T-cell (primary cell): ENCODE results near the gene RARG. TPM values are rescaled to one million over a fixed set of nuclear protein-coding genes. Genes with fewer than 3 reads are reported as not detected.

Source experiments
- ATAC-seq, 4 experiments: fragments of 200-7000 bp in 3 of 4; fragments of 150-1000 bp in 1 of 4; cut with Tn5 transposase; replicated peaks in 1 of 4; 1 replicate in 3 of 4; 2 replicates in 1 of 4; pipeline ENCODE4 v1.10.0; 2021; ENCODE audit warnings: moderate library complexity in 3 of 4, mild to moderate bottlenecking in 2 of 4, moderate number of reproducible peaks in 1 of 4
- CTCF ChIA-PET, 2 donors: fragments of 300-600 bp; sonication (Branson Sonifier 250); formaldehyde crosslinking; loops; one replicate each; lab custom pipeline; 2022; ENCODE audit warnings: antibody characterized with exemption in 2 of 2; lab: Charles Lee
- POLR2A ChIA-PET, 2 donors: fragments of 300-600 bp; sonication (Branson Sonifier 250); formaldehyde crosslinking; loops; one replicate each; lab custom pipeline; 2022; ENCODE audit warnings: antibody characterized with exemption in 2 of 2; lab: Charles Lee
- DNase-seq, 35 experiments: peaks; one replicate each; pipeline versions ENCODE4 v3.0.0 to v3.0.0-alpha.2; 2013 to 2023
- H3K27ac ChIP-seq: one replicate; pipeline ENCODE4 v1.5.1; 2013; ENCODE audit warnings: low read length
- H3K27me3 ChIP-seq, 2 experiments: replicated peaks in 1 of 2; 1 replicate in 1 of 2; 2 replicates in 1 of 2; pipeline versions ENCODE4 v1.6.1 to v1.7.0; 2013; ENCODE audit warnings: low read length in 1 of 2, mixed read lengths in 1 of 2; ENCODE audit not compliant: control insufficient read depth in 2 of 2, insufficient read depth in 2 of 2; ENCODE audit errors: extremely low read depth in 1 of 2
- H3K36me3 ChIP-seq, 2 donors: 1 replicate in 1 of 2; 2 replicates in 1 of 2; pipeline versions ENCODE4 v1.6.1 to v1.7.0; 2013; ENCODE audit warnings: low read length in 1 of 2; ENCODE audit not compliant: control insufficient read depth in 2 of 2, insufficient read depth in 1 of 2; ENCODE audit errors: extremely low read depth in 1 of 2
- H3K4me1 ChIP-seq, 2 experiments: 1 replicate in 1 of 2; 2 replicates in 1 of 2; pipeline versions ENCODE4 v1.6.1 to v1.7.0; 2013; ENCODE audit warnings: low read length in 2 of 2, mixed read lengths in 1 of 2; ENCODE audit not compliant: insufficient read depth in 2 of 2, control insufficient read depth in 1 of 2; ENCODE audit errors: extremely low read depth in 1 of 2
- H3K4me3 ChIP-seq, 2 donors: 1 replicate in 1 of 2; 2 replicates in 1 of 2; pipeline versions ENCODE4 v1.5.1 to v1.7.0; 2013; ENCODE audit warnings: mild to moderate bottlenecking in 2 of 2, low read length in 1 of 2, moderate library complexity in 1 of 2; ENCODE audit not compliant: control insufficient read depth in 1 of 2; ENCODE audit errors: extremely low read depth in 1 of 2
- H3K9me3 ChIP-seq: 2 replicates; pipeline ENCODE4 v1.7.0; 2013
- H3K27ac Mint-ChIP-seq, 2 donors: one replicate each; pipeline ENCODE4 v1.8.0; 2020 to 2021; ENCODE audit warnings: mild to moderate bottlenecking in 2 of 2, mixed read lengths in 2 of 2
- H3K27me3 Mint-ChIP-seq, 2 donors: one replicate each; pipeline ENCODE4 v1.8.0; 2021 to 2022; ENCODE audit warnings: mixed read lengths in 2 of 2
- H3K36me3 Mint-ChIP-seq: one replicate; pipeline ENCODE4 v1.8.0; 2021; ENCODE audit warnings: mixed read lengths
- H3K4me1 Mint-ChIP-seq, 3 donors: one replicate each; pipeline ENCODE4 v1.8.0; 2020 to 2022; ENCODE audit warnings: mixed read lengths in 3 of 3, mild to moderate bottlenecking in 1 of 3
- H3K4me3 Mint-ChIP-seq, 3 donors: one replicate each; pipeline ENCODE4 v1.8.0; 2020 to 2022; ENCODE audit warnings: mild to moderate bottlenecking in 3 of 3, mixed read lengths in 3 of 3, moderate library complexity in 3 of 3
- H3K9me3 Mint-ChIP-seq, 3 donors: one replicate each; pipeline ENCODE4 v1.8.0; 2020 to 2022; ENCODE audit warnings: mixed read lengths in 3 of 3
- WGBS: methylation state at CpG from one replicate; pipeline ENCODE4 v1.1.5; 2013; ENCODE audit warnings: missing lambda C conversion rate; ENCODE audit not compliant: insufficient coverage; 5-methylcytosine and 5-hydroxymethylcytosine counted together
- total RNA-seq, 35 experiments: library from RNA in 6 of 35; stranded (reverse) in 6 of 35; fragments of 120-200 nt in 1 of 35; gene quantifications; one replicate each; pipeline versions ENCODE4 v1.2.1 to v1.2.4 and lab custom pipeline; 2013 to 2026

RARG gene
- total RNA-seq, 5 donors from 2014 or later (not counting 1 experiment from before 2014, with no cell fraction given), result 20.3 to 91.3 (median 74.2) TPM

DNA sequence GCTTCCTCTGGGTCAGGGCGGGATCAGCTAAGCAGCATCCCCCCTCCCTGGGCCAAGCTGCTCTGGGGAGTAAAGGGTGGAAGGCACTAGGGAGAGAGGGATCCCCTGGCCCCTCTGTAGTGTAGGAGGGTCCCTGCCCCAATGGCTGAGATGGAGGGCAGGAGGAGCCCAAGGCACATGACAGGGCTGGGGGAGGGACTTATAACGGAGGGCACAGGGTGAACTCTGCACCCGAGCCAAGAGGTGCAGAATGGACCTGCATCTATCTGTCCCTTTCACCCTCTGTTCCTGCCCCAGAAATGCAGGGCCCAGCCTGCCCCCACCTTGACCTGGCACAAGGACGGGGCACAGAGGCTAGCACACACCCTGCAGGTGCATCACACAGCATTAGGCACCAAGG is 21.2 kb downstream of the RARG start:
- H3K4me3 ChIP-seq, result no peak overlapping the region
- Mint-ChIP-seq H3K4me1 (peaks cover 70 to 78% (median 77%) of the 10 kb centered on the region in 3 donors), H3K27ac (peak overlapping the region in 1 of 2 donors; percentile 34), H3K9me3 (no peaks in the 10 kb centered on the region), H3K27me3 (no peaks in the 10 kb centered on the region), H3K4me3 (no peak overlapping the region), H3K36me3 (peaks cover 28% of the 10 kb centered on the region)
- 95% methylated on average over 3 of the region's 4 CpGs for WGBS
- CTCF ChIA-PET, result interaction anchor here (1.1 to 5.0 kb wide), 6 partner anchors 9 to 112 kb away, joined by 3 to 23 read pairs (median 4); partner anchors contain the start of genes AAAS (in 1 of the 2) and ESPL1 (in 1 of the 2)
- POLR2A ChIA-PET, result interaction anchor here in 1 of 2 donors (1.1 kb wide), 1 partner anchor 51 kb away, joined by 3 read pairs; no protein-coding TSS in a partner anchor
- H3K4me1 ChIP-seq, result peaks cover 33 to 85% of the 10 kb centered on the region in 2 experiments
- DNase-seq, result no peak
- H3K27me3 ChIP-seq, result no peaks in the 10 kb centered on the region
- peaks cover 12 to 55% of the 10 kb centered on the region in 2 donors for H3K36me3 ChIP-seq
- no peaks in the 10 kb centered on the region for H3K9me3 ChIP-seq
- no peak for ATAC-seq
- H3K27ac ChIP-seq, result no peak overlapping the region

DNA sequence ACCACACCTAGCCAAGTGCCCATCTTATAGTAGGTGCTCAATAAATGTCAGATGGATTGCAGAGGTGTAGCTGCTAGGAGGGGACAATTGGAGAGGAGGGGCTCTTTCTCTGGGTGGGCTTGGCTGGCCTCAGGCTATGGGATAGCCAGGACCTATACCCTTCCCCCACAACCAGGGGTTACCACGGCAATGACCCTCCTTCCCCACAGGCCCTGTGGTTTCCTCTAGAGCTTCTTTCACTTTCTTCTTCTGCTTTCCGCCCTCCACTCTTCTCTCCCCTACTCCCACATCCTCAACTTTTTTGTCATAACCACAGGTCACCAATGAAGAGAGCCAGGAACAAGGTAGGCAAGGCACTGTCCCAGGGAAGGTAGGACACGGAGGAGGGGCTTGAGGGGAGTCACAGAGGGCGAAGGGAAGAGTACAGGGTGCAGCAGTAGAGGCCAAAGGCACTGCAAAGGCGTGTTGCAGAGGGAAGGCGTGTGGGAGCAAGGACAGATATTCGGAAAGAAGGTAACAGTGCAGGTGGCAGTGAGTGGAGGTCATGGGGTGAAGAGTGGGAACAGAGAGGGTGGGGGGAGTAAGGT is 23.0 kb downstream of the RARG start:
- peak in 1 of 35 experiments; percentile 48 for DNase-seq
- peaks cover 25% of the 10 kb centered on the region for H3K36me3 Mint-ChIP-seq
- 7% methylated on average over 6 of the region's 7 CpGs for WGBS

GRCh38 chr12:53208435-53208834 is 23.6 kb downstream of the RARG start:
- no peaks in the 10 kb centered on the region for H3K9me3 ChIP-seq
- Mint-ChIP-seq H3K4me1 (peaks cover 69 to 82% (median 76%) of the 10 kb centered on the region in 3 donors), H3K36me3 (peaks cover 23% of the 10 kb centered on the region), H3K27me3 (no peaks in the 10 kb centered on the region), H3K4me3 (peak overlapping the region; percentile 70 to 78 (median 77)), H3K27ac (peak overlapping the region; percentile 97 to 98), H3K9me3 (no peaks in the 10 kb centered on the region)
- WGBS, result 100% methylated on average over 1 of the region's 2 CpGs
- H3K27ac ChIP-seq, result peak overlapping the region; percentile 68
- peaks cover 12 to 34% of the 10 kb centered on the region in 2 donors for H3K36me3 ChIP-seq
- POLR2A ChIA-PET, result interaction anchor here in 1 of 2 donors (0.6 kb wide), 2 partner anchors 108 to 124 kb away, joined by 7 read pairs; no protein-coding TSS in a partner anchor
- DNase-seq, result no peak
- H3K4me1 ChIP-seq, result peaks cover 30 to 80% of the 10 kb centered on the region in 2 experiments
- no peaks in the 10 kb centered on the region for H3K27me3 ChIP-seq
- ATAC-seq, result no peak
- H3K4me3 ChIP-seq, result no peak overlapping the region
- CTCF ChIA-PET, result interaction anchor here (0.5 to 3.5 kb wide), 11 partner anchors 8 to 115 kb away, joined by 3 to 12 read pairs (median 4); partner anchors contain the start of genes AAAS (in 1 of the 2) and ESPL1 (in 1 of the 2)

More for the DNA sequence above, 23.0 kb downstream of the RARG start:
- Mint-ChIP-seq H3K27ac (peak overlapping the region; percentile 97 to 98), H3K9me3 (no peaks in the 10 kb centered on the region), H3K4me3 (peak overlapping the region; percentile 70 to 78 (median 77)), H3K4me1 (peaks cover 69 to 83% (median 77%) of the 10 kb centered on the region in 3 donors), H3K27me3 (no peaks in the 10 kb centered on the region)
- Histone ChIP-seq H3K36me3 (peaks cover 12 to 39% of the 10 kb centered on the region in 2 donors), H3K4me3 (peak overlapping the region in 1 of 2 donors; percentile 30), H3K27ac (peak overlapping the region; percentile 68), H3K27me3 (no peaks in the 10 kb centered on the region), H3K9me3 (no peaks in the 10 kb centered on the region), H3K4me1 (peaks cover 30 to 82% of the 10 kb centered on the region in 2 experiments)
- POLR2A ChIA-PET, result interaction anchor here in 1 of 2 donors (0.6 kb wide), 1 partner anchor 108 kb away, joined by 7 read pairs; no protein-coding TSS in a partner anchor
- peak; percentile 13 to 35 (median 28) for ATAC-seq
- CTCF ChIA-PET, result interaction anchor here (0.5 to 3.5 kb wide), 11 partner anchors 7 to 115 kb away, joined by 3 to 12 read pairs (median 4); partner anchors contain the start of genes ESPL1 (in 2 of the 2) and AAAS (in 1 of the 2)

- Mint-ChIP-seq H3K4me1 (peaks cover 77 to 81% (median 81%) of the 10 kb centered on the region in 3 donors), H3K9me3 (no peaks in the 10 kb centered on the region), H3K36me3 (peaks cover 16% of the 10 kb centered on the region), H3K4me3 (peak within 1 kb of the TSS; percentile 78 to 88 (median 83)), H3K27ac (peak within 1 kb of the TSS; percentile 97 to 98), H3K27me3 (no peaks in the 10 kb centered on the region)
- ATAC-seq (peak; percentile 84 to 91 (median 88)), DNase-seq (peak; percentile 46 to 79 (median 63))
- peaks cover 8 to 20% of the 10 kb centered on the region in 2 donors for H3K36me3 ChIP-seq
- H3K27ac ChIP-seq, result peak within 1 kb of the TSS; percentile 76
- POLR2A ChIA-PET, result interaction anchor here in 1 of 2 donors (0.6 kb wide), 2 partner anchors 112 to 206 kb away, joined by 3 to 4 read pairs; no protein-coding TSS in a partner anchor
- CTCF ChIA-PET, result interaction anchor here in 1 of 2 donors (0.5 to 1.4 kb wide), 5 partner anchors 9 to 198 kb away, joined by 3 to 4 read pairs (median 3); partner anchors contain the start of gene AAAS
- peaks cover 30 to 85% of the 10 kb centered on the region in 2 experiments for H3K4me1 ChIP-seq
- H3K4me3 ChIP-seq, result peak within 1 kb of the TSS; percentile 63 to 93
- no peaks in the 10 kb centered on the region for H3K27me3 ChIP-seq
- 0% methylated on average over 2 of the region's 5 CpGs for WGBS
- no peaks in the 10 kb centered on the region for H3K9me3 ChIP-seq
Observed at GRCh38 chr12:53207042-53207441, 25.0 kb downstream of the RARG start, which contains the start of gene ITGB7. TSS of gene ITGB7 (minus strand) at chr12:53207251. CDS start at chr12:53200443, 6,808 bp downstream.

- peak in 15 of 35 experiments; percentile 23 to 62 (median 35) for DNase-seq
Observed at GRCh38 chr12:53205747-53206419, 26.1 kb downstream of the RARG start.

More at GRCh38 chr12:53205747-53206419, 26.1 kb downstream of the RARG start:
- Histone ChIP-seq H3K36me3 (peaks cover 0 to 9% of the 10 kb centered on the region in 2 donors), H3K27me3 (no peaks in the 10 kb centered on the region), H3K27ac (peak overlapping the region; percentile 76), H3K4me1 (peaks cover 36 to 88% of the 10 kb centered on the region in 2 experiments), H3K9me3 (no peaks in the 10 kb centered on the region), H3K4me3 (peak overlapping the region; percentile 63 to 93)
- ChIA-PET CTCF (no interaction called here), POLR2A (no interaction called here)
- H3K9me3 Mint-ChIP-seq, result no peaks in the 10 kb centered on the region
- peaks cover 14% of the 10 kb centered on the region for H3K36me3 Mint-ChIP-seq
- peak overlapping the region; percentile 78 to 88 (median 83) for H3K4me3 Mint-ChIP-seq
- H3K4me1 Mint-ChIP-seq, result peaks cover 84 to 87% (median 85%) of the 10 kb centered on the region in 3 donors
- 0% methylated on average over 6 of the region's 7 CpGs for WGBS
- peak overlapping the region; percentile 87 to 91 for H3K27ac Mint-ChIP-seq
- peak; percentile 42 to 61 (median 53) for ATAC-seq
- H3K27me3 Mint-ChIP-seq, result no peaks in the 10 kb centered on the region
